GM12892 (cell line): ENCODE data around the gene GNAQ.

Experiments
- POLR2A ChIP-seq: IDR thresholded peaks from 2 replicates; pipeline ENCODE4 v1.6.1; 2011; ENCODE audit warnings: low read depth, low read length, control low read depth
- POLR2AphosphoS5 ChIP-seq: IDR thresholded peaks from 2 replicates; pipeline ENCODE4 v1.6.1; 2011; ENCODE audit warnings: low read depth, low read length, control low read depth
- TAF1 ChIP-seq: IDR thresholded peaks from 2 replicates; pipeline ENCODE4 v1.6.1; 2011; ENCODE audit warnings: low read depth, mild to moderate bottlenecking, control low read depth, low read length, borderline replicate concordance

- TF ChIP-seq POLR2AphosphoS5 = no peak
- TF ChIP-seq POLR2A = no peak
- no peak for TF ChIP-seq TAF1
Measured at GRCh38 chr9:77916410-77916819, 115.2 kb downstream of the GNAQ start.
